Ramos (cell line): Measurements from ENCODE around the gene IER5.

Experiments used
- in situ Hi-C: fragments of 300-500 bp; cut with MboI; formaldehyde crosslinking; loops from one replicate; pipeline ENCODE4 v1.14.3; 2022; ENCODE audit warnings: low sequenced_read_pairs; ENCODE audit not compliant: unreplicated experiment

IER5 gene

GRCh38 chr1:181128592-181129497 is 40.3 kb downstream of the IER5 start:
- in situ Hi-C loops, result no loop called here

GRCh38 chr1:181129771-181130606 is 41.5 kb downstream of the IER5 start:
- in situ Hi-C loops, result no loop called here

DNA sequence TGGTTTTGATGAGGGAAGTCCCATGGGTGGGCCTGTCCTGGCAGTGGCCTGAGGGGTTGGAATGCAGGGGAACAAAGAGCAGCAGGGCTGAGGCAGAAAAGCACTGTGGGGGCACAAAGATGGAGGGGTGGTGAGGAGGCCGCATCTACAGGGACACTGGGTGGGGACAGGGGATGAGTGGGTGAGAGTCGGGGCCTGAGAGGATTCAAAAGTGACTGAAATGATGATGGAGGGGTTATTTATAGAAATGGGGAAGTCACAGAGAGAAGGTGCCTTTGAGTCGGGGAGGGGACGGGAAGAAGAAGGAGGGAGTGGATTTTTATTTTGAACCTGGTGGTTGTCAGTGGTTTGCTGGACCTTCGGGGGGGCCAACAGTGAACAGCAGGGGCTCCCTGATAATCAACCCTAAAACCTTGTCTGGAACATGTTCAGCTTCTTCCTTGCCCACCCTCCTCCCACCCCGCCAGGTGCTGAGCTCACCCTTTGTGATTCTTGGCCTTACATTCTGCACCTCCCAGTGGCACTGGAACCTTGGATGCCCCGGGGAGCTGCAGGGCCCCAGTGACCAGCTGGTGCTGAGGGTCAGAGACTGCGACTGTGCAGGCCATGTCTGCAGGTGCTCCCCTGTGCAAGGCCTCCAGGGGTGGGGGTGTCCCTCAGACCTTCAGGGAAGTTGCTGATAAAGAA is 42.9 kb downstream of the IER5 start:
- in situ Hi-C loops, result no loop called here

- in situ Hi-C loops, result no loop called here
Measured at GRCh38 chr1:181133441-181133951, 45.0 kb downstream of the IER5 start.

GRCh38 chr1:181133969-181134418 is 45.5 kb downstream of the IER5 start:
- in situ Hi-C loops, result no loop called here

DNA sequence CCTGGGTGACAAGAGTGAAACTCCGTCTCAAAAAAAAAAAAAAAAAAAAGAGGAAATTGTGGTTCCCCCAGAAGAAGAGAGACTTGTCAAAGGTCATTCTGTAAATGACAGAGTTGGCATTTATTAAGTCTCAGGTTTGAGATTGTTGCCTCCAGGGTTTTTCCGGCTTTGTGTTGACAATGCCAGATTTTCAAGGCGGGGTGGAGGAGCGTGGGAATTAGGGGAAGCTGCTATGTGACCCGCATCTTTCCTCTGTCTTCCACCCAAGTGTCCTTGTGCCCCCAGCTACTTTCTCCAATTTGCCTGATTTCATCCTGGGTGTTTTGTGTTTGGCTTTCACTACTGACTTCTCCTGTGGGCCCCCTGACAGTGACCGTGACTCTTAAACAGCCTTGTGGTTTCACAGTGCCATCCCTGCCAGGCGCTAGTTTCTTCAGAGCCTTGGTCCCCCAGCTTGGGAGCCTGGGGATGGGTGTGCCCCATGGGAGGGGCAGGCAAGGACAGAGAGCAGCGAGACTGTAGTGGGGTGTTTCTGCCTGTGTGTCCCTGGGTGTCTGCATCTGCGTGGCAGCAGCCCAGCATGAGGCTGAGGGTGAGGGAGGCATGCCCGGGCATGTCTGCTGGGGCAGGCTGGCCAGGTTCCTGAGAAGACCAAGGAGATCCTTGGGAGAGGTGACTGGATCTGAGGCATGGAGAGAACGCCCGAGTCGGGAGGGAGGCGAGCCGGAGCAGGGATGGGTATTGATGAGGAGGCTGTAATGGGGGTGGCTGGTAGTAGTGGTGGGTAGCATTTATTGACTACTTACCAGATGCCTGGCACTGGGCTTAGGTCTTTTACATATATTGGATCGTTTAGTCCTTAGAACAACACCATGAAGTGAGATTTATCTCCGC is 46.3 kb downstream of the IER5 start:
- in situ Hi-C loops, result no loop called here

GRCh38 chr1:181135437-181135731 is 46.9 kb downstream of the IER5 start:
- in situ Hi-C loops, result no loop called here

- in situ Hi-C loops, result no loop called here
Measured at GRCh38 chr1:181135815-181136737, 47.6 kb downstream of the IER5 start.

DNA sequence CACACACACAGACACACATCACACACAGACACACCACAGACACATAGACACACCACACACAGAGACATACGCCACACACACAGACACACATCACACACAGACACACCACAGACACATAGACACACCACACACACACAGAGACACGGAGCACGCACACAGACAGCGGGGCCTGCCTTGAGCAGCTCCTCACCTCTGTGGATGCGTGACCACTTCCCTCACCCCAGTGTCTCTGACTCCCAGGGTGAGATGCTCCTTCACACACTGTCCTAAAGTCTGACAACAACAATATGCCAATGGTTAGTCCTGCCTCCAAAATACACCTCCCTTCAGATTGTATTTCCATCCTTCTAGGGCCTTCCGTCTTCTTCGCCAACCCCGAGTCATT is 48.2 kb downstream of the IER5 start:
- in situ Hi-C loops, result no loop called here

- in situ Hi-C loops, result no loop called here
Measured at GRCh38 chr1:181137217-181137743, 48.8 kb downstream of the IER5 start.

- in situ Hi-C loops, result loop anchor here (5.0 to 10.0 kb wide), 3 partner anchors 102 to 625 kb away; no protein-coding TSS in a partner anchor
Measured at GRCh38 chr1:181139631-181140061, 51.1 kb downstream of the IER5 start.

- in situ Hi-C loops, result loop anchor here (5.0 to 10.0 kb wide), 3 partner anchors 103 to 626 kb away; no protein-coding TSS in a partner anchor
Measured at GRCh38 chr1:181140398-181140797, 51.9 kb downstream of the IER5 start.

DNA sequence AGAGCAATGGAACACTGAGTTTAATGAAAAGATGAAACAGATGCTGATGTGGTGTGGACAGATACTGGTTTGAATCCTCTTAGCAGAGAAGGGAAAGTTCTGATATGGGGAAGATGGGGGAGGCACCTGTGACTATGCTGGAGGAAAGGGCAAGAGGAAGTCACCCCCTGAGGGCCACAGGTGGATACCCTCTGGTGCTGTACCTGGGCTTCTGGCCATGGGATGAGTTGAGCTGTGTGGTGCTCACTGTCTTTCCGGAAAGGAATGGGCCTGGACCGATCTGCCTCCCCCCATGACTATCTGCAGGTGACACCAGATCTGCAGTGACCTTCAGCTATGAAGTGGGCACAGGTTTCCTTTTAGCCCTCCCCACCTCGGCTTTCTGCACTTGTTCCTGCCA is 52.4 kb downstream of the IER5 start:
- in situ Hi-C loops, result loop anchor here (5.0 to 10.0 kb wide), 3 partner anchors 104 to 626 kb away; no protein-coding TSS in a partner anchor

DNA sequence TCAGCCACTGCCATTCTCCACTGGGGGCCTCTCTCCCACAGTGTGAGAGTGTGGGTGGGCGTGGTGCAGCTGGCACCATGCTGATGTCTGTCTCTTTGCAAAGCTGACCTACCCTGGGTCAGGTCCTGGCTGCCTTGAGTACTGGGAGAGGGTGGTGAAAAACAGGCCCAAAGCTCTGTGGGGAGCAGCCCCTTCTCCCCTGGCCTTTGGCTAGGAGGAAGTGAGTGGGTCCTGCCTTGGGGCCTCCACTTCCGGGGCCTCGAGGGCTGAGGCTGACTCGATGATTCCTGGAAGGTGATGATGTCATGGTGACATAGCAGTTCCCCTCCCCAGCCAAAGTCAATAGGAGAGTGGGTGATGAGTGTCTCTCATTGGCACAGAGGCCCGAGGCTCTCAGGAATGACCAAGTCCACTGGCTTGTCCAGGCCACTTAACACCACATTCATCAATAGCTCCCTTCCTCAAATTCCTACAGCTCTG is 53.0 kb downstream of the IER5 start:
- in situ Hi-C loops, result loop anchor here (5.0 to 10.0 kb wide), 3 partner anchors 104 to 627 kb away; no protein-coding TSS in a partner anchor
